SK-N-SH treated with all-trans-retinoic acid at 6 μM for 48 hours (cell line): ENCODE results near the gene CROCC2.

ENCODE experiments used
- CREB5 ChIP-seq: fragments of 250-450 bp; sonication (Bioruptor Pico); IDR thresholded peaks from 2 replicates; pipeline ENCODE4 v1.5.1; 2020; ENCODE audit warnings: low read depth, mild to moderate bottlenecking, moderate library complexity
- CSDC2 ChIP-seq: fragments of 250-450 bp; sonication (Bioruptor Pico); IDR thresholded peaks from 2 replicates; pipeline ENCODE4 v1.5.0; 2020; ENCODE audit warnings: mild to moderate bottlenecking, moderate library complexity
- RARB ChIP-seq: fragments of 250-450 bp; sonication (Bioruptor Pico); IDR thresholded peaks from 2 replicates; pipeline ENCODE4 v1.8.0; 2021; ENCODE audit warnings: mild to moderate bottlenecking, moderate library complexity
- TF ChIP-seq, protein P1 (sequence below): fragments of 250-450 bp; sonication (Bioruptor Pico); IDR thresholded peaks from 2 replicates; pipeline ENCODE4 v1.8.0; 2020; ENCODE audit warnings: mild to moderate bottlenecking, moderate library complexity, borderline replicate concordance
- TF ChIP-seq, protein P2 (sequence below): fragments of 250-450 bp; sonication (Bioruptor Pico); IDR thresholded peaks from 2 replicates; pipeline ENCODE4 v1.8.0; 2021; ENCODE audit warnings: low read depth, mild to moderate bottlenecking, moderate library complexity, borderline replicate concordance

DNA sequence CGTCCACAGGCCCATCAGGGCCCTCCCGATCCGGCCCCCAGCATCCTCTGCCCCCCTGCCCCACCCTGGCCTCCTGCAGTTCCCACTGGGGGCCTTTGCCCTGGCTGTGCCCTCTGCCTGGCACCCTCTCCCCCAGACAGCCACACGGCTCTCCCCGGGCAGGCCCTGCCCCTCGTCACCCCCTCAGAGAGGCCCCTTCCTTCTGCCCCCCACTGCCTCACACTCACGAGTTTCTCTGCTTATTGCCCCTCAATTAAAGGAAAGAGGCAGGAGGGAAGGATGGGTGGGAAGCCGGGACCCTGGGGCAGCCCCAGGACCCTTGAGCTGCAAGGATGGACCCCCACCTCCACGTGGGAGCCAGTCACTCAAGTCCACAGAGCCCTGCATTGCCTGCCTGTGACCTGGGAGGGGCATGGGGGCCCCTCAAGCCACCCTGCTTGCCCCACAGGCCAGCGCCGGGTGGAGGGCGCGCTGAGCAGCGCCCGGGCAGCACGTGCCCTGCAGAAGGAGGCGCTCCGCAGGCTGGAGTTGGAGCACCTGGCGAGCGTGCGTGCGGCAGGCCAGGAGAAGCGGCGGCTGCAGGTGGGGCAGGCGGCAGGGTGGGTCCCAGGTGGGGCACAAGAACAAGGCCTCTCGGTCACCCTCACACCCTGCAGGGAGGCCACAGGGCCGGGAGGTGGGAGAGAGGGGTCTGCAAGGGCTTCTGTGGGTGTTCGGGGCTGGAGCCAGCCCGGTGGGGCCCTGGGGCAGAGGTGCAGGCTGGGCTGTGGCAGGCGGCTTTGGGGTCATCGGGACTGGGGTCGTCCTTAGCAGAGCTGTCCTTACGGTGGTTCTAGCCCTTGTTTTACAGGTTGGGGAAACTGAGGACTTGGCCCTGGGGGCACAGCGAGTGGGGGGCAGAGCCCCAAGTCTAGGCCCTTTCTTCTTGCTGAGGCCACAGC lies 61.8 kb downstream of the CROCC2 start:
- TF ChIP-seq, protein P1, sequence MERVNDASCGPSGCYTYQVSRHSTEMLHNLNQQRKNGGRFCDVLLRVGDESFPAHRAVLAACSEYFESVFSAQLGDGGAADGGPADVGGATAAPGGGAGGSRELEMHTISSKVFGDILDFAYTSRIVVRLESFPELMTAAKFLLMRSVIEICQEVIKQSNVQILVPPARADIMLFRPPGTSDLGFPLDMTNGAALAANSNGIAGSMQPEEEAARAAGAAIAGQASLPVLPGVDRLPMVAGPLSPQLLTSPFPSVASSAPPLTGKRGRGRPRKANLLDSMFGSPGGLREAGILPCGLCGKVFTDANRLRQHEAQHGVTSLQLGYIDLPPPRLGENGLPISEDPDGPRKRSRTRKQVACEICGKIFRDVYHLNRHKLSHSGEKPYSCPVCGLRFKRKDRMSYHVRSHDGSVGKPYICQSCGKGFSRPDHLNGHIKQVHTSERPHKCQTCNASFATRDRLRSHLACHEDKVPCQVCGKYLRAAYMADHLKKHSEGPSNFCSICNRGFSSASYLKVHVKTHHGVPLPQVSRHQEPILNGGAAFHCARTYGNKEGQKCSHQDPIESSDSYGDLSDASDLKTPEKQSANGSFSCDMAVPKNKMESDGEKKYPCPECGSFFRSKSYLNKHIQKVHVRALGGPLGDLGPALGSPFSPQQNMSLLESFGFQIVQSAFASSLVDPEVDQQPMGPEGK (CRISPR knock-in tag): no peak
- TF ChIP-seq CSDC2 (CRISPR knock-in tag) (no peak), CREB5 (CRISPR knock-in tag) (no peak), RARB (no peak)
- TF ChIP-seq, protein P2, sequence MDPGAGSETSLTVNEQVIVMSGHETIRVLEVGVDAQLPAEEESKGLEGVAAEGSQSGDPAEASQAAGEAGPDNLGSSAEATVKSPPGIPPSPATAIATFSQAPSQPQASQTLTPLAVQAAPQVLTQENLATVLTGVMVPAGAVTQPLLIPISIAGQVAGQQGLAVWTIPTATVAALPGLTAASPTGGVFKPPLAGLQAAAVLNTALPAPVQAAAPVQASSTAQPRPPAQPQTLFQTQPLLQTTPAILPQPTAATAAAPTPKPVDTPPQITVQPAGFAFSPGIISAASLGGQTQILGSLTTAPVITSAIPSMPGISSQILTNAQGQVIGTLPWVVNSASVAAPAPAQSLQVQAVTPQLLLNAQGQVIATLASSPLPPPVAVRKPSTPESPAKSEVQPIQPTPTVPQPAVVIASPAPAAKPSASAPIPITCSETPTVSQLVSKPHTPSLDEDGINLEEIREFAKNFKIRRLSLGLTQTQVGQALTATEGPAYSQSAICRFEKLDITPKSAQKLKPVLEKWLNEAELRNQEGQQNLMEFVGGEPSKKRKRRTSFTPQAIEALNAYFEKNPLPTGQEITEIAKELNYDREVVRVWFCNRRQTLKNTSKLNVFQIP (CRISPR knock-in tag): no peak
